T-helper 2 cell (primary cell): ENCODE data around the gene CCDC28B.
"Not testable (repeated sequence)": the region's sequence is repeated elsewhere in the genome, so short reads cannot be mapped to it uniquely, and the experiment has no call there.

Experiments used
- DNase-seq, 5 experiments: peaks; one replicate each; pipeline versions ENCODE4 v3.0.0 to v3.0.0-alpha.2; 2012 to 2022
- total RNA-seq, 2 donors: gene quantifications; one replicate each; lab custom pipeline; 2026; lab: John Stamatoyannopoulos, UW

The CCDC28B gene
- 5.3 to 8.4 reads per million in 2 donors for total RNA-seq

DNA sequence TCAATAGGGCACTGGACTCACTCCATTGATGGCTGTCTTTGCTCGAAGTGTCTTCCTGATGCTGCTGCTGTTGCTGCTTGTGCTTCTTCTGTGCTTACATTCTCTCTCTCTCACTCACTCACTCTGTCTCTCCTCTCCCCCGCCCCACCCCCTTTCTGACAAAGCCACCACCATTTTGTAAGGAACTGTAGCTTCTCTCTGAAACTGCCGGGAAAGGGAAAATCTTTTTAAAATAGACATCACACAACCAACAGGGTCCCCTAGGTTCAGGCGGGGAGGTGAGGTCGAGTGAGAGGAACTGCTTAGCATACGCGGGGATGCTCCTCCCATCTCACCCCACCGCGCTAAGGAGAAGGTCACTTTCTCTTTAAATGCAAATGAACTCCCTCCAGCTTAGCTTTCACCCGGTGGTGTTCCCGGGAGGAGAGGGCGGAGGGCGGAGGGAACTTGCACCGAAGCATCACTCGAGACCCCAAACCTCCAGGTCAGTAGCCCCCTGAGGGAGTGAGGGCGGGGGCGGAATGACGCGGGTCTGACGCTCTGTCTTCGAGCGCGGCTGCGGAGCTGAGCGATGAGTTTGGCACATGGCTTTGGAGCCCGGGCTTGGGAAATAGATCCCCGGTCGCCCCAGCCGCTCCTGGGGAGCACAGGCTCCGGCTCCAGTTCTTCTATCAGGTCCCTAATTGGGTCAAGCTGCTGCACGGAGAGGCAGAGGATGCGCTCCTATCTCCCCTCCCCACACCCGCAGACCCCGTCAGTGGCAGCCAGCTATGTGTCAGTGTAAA lies at the start of gene CCDC28B:
TSS of gene CCDC28B (plus strand) at position 370 of the 785 bp plus-strand sequence. CDS start 1,341 bp downstream, outside the sequence.
- DNase-seq: peak in 4 of 5 experiments; percentile 30 to 76 (median 49)

DNA sequence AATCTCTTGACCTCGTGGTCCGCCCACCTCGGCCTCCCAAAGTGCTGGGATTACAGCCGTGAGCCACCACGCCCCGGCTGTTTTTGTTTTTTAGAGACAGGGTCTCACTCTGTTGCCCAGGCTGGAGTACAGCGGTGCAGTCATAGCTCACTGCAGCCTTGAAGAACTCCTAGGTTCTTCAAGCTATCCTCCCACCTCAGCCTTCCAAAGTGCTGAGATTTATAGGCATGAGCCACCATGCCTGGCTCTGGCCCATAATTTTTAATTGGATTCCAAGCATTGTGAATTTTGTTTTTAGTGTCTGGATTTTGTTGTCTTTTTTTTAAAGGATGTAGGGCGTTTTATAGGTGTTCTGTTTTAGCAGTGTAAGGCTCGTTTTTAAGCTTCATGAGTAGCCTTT lies 49.5 kb upstream of the CCDC28B start:
- no peak for DNase-seq

GRCh38 chr1:32151319-32151787 lies 49.0 kb upstream of the CCDC28B start:
- no peak for DNase-seq

- peak in 1 of 5 experiments; percentile 33 for DNase-seq
Observed at GRCh38 chr1:32159189-32159588, 41.2 kb upstream of the CCDC28B start.

DNA sequence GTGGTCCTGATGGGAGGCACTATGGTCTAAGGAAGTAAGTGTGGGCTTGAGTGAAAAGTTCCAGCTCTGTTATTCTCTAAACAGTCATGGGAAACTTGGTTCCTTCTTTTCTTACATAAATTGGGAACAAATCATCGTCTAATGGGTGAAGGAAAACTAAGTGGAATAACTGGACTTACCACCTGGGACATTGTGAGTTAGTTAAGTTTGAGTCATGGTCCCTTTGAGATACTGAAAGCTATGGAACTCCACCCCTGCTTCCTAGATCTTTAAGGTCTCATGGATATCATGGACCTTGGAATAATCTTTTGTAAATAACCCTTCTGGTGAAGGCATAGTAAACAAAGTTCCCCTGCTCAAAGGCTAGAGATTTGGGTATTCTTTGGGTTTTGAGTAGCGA lies 37.0 kb upstream of the CCDC28B start:
- DNase-seq: no peak

GRCh38 chr1:32165633-32166032 lies 34.8 kb upstream of the CCDC28B start:
- not testable (repeated sequence) for DNase-seq

- DNase-seq: no peak
Observed at GRCh38 chr1:32170991-32171390, 29.4 kb upstream of the CCDC28B start.

GRCh38 chr1:32172621-32173245 lies 27.7 kb upstream of the CCDC28B start:
- DNase-seq: no peak

DNA sequence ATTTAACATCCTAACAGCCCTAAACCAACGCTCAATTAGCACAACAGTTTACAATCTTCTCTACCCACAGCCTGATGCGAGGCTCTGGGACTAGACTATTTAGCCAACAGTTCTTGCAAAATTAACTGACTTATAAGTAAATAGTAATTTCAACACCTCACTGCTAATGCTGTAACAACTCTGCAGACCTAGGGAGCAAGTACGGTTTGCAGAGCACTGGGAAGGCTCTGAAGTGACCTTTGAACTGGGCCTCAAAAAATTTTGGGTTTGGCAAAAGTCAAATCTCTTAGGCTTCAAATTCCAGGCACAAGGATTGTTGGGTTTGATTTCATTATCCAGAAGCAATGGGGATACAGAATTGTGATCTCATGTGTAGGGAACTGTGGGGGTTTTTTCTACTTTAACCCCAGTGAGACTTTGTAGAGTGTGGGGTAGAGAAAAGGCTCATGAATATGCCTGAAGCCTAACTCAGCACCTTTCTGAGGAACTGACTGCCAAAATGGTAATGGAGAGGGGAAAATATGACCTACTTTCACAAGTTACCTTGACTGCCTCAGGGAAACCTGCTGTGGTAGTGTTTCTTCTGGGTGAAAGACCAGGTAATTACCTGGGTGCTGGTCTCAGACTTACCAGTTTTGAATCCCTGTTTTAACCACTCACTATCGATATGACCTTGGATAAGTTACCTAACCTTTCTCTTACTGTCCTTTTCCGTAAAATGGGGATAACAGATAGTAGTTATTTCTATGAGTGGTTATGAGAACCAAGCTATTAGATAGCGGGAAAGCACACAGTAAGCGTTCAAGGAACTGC lies 21.8 kb upstream of the CCDC28B start:
- DNase-seq: no peak

GRCh38 chr1:32179193-32179442 lies 21.3 kb upstream of the CCDC28B start:
- DNase-seq: no peak

DNA sequence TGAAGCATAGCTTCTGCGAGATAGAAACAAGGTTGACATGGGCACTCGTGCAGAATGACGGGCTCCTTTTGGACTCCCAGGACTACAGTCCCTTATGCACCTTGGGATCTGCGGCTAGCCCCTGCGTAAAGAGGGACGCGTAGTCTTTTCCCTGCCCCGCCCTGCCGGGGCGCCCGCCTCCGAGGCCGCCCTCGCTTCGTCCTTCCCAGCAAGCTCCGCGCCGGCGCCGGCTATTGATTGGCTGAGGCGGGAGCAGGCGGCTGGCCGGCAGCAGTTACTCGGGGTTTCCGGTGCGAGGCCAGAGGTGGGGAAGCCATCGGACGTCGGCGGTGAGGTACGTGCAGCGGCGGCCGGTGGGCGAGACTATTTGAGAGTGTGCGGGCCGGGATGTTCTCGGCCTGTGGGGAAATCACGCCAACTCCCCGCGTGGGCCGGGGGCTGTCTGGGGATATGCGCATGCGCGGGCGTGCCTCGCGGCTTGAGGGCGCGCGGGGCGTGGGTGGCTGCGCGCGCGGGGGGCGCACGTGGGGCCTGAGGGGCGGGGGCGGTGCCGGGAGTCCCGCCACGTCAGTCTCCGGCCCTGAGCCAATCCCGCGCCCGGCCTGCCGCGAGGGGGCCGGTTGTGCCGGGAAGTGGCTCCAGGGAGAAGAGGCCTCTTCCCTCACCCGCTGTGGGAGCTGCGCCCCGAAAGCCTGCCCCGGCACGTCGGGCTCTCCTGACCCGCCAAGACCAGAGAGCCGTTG lies 20.8 kb upstream of the CCDC28B start, which contains the start of gene TXLNA:
TSS of gene TXLNA (plus strand) at position 233 of the 743 bp plus-strand sequence. CDS start 671 bp downstream, outside the sequence.
- peak; percentile 81 to 92 (median 83) for DNase-seq

GRCh38 chr1:32180186-32181060 lies 20.0 kb upstream of the CCDC28B start:
- peak in 3 of 5 experiments; percentile 9 to 65 (median 12) for DNase-seq

GRCh38 chr1:32181065-32181464 lies 19.3 kb upstream of the CCDC28B start:
- DNase-seq: no peak

GRCh38 chr1:32181563-32181962 lies 18.8 kb upstream of the CCDC28B start:
- DNase-seq: no peak

- no peak for DNase-seq
Observed at GRCh38 chr1:32182060-32182459, 18.3 kb upstream of the CCDC28B start.

GRCh38 chr1:32184650-32185049 lies 15.7 kb upstream of the CCDC28B start:
- DNase-seq: no peak

DNA sequence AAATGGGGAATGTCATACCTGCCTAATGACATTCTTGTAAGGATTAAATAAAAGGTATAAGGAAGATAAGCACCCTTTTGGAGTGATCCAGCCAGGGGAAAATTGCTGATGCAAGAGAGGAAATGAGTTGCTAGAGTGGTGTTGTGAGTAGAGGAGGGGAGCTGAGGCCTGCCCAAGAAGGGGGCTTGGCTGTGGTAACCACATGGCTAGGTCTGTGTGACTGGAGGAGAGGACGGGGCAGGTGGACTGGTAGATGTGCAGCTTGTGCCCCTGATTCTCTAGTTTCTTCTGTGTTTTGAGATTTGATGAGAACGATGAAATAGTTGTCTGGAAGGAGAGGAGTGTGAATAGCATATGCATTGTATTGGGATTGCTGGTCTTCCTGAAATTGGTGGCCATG lies 14.3 kb upstream of the CCDC28B start:
- DNase-seq: no peak

GRCh38 chr1:32186491-32186890 lies 13.9 kb upstream of the CCDC28B start:
- DNase-seq: no peak

GRCh38 chr1:32187850-32188249 lies 12.5 kb upstream of the CCDC28B start:
- DNase-seq: no peak

- DNase-seq: no peak
Observed at GRCh38 chr1:32192220-32192948, 8.0 kb upstream of the CCDC28B start.

DNA sequence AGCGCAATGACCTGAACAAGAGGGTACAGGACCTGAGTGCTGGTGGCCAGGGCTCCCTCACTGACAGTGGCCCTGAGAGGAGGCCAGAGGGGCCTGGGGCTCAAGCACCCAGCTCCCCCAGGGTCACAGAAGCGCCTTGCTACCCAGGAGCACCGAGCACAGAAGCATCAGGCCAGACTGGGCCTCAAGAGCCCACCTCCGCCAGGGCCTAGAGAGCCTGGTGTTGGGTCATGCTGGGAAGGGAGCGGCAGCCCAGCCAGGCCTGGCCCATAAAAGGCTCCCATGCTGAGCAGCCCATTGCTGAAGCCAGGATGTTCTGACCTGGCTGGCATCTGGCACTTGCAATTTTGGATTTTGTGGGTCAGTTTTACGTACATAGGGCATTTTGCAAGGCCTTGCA lies 5.4 kb upstream of the CCDC28B start:
- no peak for DNase-seq
